Suprapubic skin (tissue), 4 donors: ENCODE data around the gene BNIP5.

Experiments used
- CTCF ChIP-seq, 2 donors: fragments of 200-600 bp in 1 of 2; fragments of 450-650 bp in 1 of 2; sonication (generic) in 1 of 2; IDR thresholded peaks; one replicate each; pipeline ENCODE4 v1.5.1; 2016 to 2019; ENCODE audit warnings: antibody characterized with exemption in 2 of 2, mild to moderate bottlenecking in 1 of 2, moderate library complexity in 1 of 2
- EP300 ChIP-seq: sonication (generic); formaldehyde crosslinking; IDR thresholded peaks from one replicate; pipeline ENCODE4 v1.6.1; 2017; ENCODE audit warnings: antibody characterized with exemption
- POLR2A ChIP-seq, 2 donors: fragments of 450-650 bp; IDR thresholded peaks; one replicate each; pipeline ENCODE4 v1.6.1; 2017; ENCODE audit warnings: antibody characterized with exemption in 2 of 2, mild to moderate bottlenecking in 2 of 2, moderate library complexity in 2 of 2
- POLR2AphosphoS5 ChIP-seq, 3 donors: sonication (generic); formaldehyde crosslinking; IDR thresholded peaks; one replicate each; pipeline ENCODE4 v1.6.1; 2017; ENCODE audit warnings: antibody characterized with exemption in 3 of 3

- TF ChIP-seq CTCF (IDR thresholded peaks at IDR 0.05) (no peak), EP300 (no peak), POLR2AphosphoS5 (IDR thresholded peaks at IDR 0.05) (no peak), POLR2A (IDR thresholded peaks at IDR 0.05) (no peak)
These were observed 45.7 kb downstream of the BNIP5 start for GRCh38 chr6:36290668-36291620.
